ENCODE data around the gene LINGO3.
"Not testable (repeated sequence)": the region's sequence is repeated elsewhere in the genome, so short reads cannot be mapped to it uniquely, and the experiment has no call there.

The LINGO3 gene

DNA sequence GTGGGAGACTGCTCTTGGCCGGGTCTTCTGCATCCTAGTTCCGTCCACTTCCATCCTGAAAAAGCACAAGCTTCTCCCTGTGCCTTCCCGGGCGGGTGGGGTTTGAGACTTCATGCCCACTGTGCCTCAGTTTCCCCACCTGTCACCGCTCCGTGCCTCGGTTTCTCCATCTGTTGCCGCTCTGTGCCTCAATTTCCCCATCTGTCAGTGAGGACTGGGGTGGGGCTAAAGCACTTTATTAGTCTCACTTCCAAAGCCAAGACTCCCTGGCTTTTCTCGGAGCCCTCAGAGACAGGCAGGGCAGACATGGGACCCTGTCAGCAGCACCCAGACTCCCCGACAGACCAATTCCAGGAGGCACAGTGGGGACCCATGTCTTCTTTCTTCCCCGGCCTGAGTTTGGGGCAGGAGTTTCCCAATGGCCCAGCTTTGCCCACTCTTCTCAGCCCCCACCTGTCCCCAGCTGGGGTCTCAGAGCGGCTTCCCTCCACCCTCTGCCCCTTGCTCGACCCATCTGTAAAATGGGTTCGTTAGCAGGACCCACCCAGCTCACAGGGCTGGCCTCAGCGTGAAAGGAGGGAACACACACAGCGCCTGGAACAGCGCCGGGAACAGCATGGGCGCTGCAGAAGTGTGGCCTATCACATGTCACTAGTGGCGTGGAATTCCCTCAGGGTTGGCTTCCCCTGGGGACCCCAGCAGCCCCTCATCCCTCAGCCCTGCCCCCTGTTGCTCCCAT, 21.4 kb downstream of the LINGO3 start:
- no peak for TF ChIP-seq CTCF (IDR thresholded peaks at IDR 0.05; ENCODE audit: low read depth, low read length, missing control alignments)
- no peak overlapping the region for H3K4me3 ChIP-seq (ENCODE audit: low read depth, low read length)
- no peak for DNase-seq (ENCODE audit: low read depth)

GRCh38 chr19:2283835-2284507, 24.0 kb downstream of the LINGO3 start:
- no peak for DNase-seq (ENCODE audit: low read depth)
- TF ChIP-seq CTCF (IDR thresholded peaks at IDR 0.05; ENCODE audit: low read depth, low read length, missing control alignments), result no peak
- no peak overlapping the region for H3K4me3 ChIP-seq (ENCODE audit: low read depth, low read length)

DNA sequence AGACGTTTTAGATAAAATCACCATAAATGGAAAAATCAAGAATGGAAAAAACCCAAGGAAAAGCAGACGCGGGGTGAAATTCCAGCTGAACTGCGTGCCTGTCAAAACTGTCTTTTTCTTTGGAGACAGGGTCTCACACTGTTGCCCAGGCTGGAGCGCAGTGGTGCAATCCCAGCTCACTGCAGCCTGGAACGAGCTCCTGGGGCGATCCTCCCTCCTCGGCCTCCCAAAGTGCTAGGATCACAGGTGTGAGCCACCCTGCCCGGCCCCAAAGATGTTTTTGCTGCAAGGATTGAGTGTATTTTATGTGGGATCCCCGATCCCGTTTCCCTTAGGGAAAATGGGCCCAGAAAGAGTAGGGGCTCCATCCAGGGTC, 25.1 kb downstream of the LINGO3 start:
- TF ChIP-seq CTCF (IDR thresholded peaks at IDR 0.05; ENCODE audit: low read depth, low read length, missing control alignments), result no peak
- H3K4me3 ChIP-seq (ENCODE audit: low read depth, low read length), result no peak overlapping the region
- DNase-seq (ENCODE audit: low read depth), result no peak

- no peak for TF ChIP-seq CTCF (IDR thresholded peaks at IDR 0.05; ENCODE audit: low read depth, low read length, missing control alignments)
- DNase-seq (ENCODE audit: low read depth), result no peak
- H3K4me3 ChIP-seq (ENCODE audit: low read depth, low read length), result no peak within 1 kb of the TSS
These were observed 25.7 kb downstream of the LINGO3 start, which contains the start of gene PEAK3 for GRCh38 chr19:2282062-2282861. PEAK3 (minus strand) TSS chr19:2282175; CDS start chr19:2280931, 1,244 bp downstream.

- H3K4me3 ChIP-seq (ENCODE audit: low read depth, low read length); DNase-seq (ENCODE audit: low read depth): not testable (repeated sequence)
These were observed 26.5 kb downstream of the LINGO3 start for GRCh38 chr19:2281265-2282061.

DNA sequence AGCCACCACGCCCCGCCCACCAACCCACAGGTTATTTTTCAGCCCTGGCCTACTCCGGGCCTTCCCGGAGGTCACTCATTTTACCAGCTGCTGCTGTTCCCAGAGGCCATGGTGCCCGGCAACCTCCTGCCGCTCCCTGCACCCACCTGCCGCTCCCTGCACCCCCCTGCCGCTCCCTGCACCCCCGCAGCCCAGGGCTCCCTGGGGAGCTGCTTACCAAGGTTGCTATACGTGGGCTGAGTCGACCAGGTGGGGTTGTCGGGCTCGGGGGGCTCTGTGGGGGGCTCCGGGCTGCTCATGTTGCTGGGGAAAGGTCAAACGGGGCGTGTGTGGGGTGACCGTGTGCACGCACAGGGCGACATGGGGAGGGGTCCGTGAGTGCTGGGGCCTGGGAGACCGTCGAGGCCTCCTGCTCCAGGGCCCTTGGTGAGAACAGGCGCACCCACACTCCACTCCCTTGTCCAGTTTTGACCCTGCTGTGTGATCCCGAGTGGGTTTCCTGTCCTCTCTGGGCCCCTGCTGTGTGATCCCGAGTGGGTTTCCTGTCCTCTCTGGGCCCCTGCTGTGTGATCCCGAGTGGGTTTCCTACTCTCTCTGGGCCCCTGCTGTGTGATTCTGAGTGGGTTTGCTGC, 27.2 kb downstream of the LINGO3 start:
- no peak overlapping the region for H3K4me3 ChIP-seq (ENCODE audit: low read depth, low read length)
- DNase-seq (ENCODE audit: low read depth), result no peak
- TF ChIP-seq CTCF (IDR thresholded peaks at IDR 0.05; ENCODE audit: low read depth, low read length, missing control alignments), result no peak

Measured in GM12864 (cell line).